B cell (primary cell): ENCODE measurements around the gene RAD51B. TPM values are rescaled to one million over a fixed set of nuclear protein-coding genes. Genes with fewer than 3 reads are reported as not detected.

Experiments
- ATAC-seq: fragments of 200-7000 bp; cut with Tn5 transposase; one replicate; pipeline ENCODE4 v1.10.0; 2021; ENCODE audit warnings: low read depth, mild to moderate bottlenecking, moderate number of reproducible peaks, moderate library complexity
- CTCF ChIA-PET: fragments of 350-600 bp; sonication (Branson Sonifier 250); formaldehyde crosslinking; loops from one replicate; lab custom pipeline; 2021; ENCODE audit warnings: antibody characterized with exemption, inconsistent platforms; lab: Charles Lee
- POLR2A ChIA-PET: fragments of 350-600 bp; sonication (Branson Sonifier 250); formaldehyde crosslinking; loops from one replicate; lab custom pipeline; 2021; ENCODE audit warnings: antibody characterized with exemption; lab: Charles Lee
- DNase-seq: peaks from one replicate; pipeline ENCODE4 v3.0.0; 2013
- H2AFZ ChIP-seq: 2 replicates; pipeline ENCODE4 v1.6.1; 2012; ENCODE audit warnings: mild to moderate bottlenecking, low read depth, low read length; ENCODE audit not compliant: insufficient read depth, poor library complexity, severe bottlenecking
- H3K27ac ChIP-seq, 2 donors: 1 replicate in 1 of 2; 2 replicates in 1 of 2; pipeline ENCODE4 v1.5.1; 2012 to 2013; ENCODE audit warnings: low read length in 2 of 2, mild to moderate bottlenecking in 2 of 2, moderate library complexity in 1 of 2
- H3K27me3 ChIP-seq, 4 experiments: fragments of 200-600 bp in 1 of 4; sonication (generic) in 1 of 4; replicated peaks in 1 of 4; 1 replicate in 2 of 4; 2 replicates in 2 of 4; pipeline versions ENCODE4 v1.6.1 to v1.7.0; 2013 to 2016; ENCODE audit warnings: low read length in 3 of 4, mild to moderate bottlenecking in 2 of 4, mixed read lengths in 1 of 4, moderate library complexity in 1 of 4; ENCODE audit not compliant: insufficient read depth in 4 of 4, control insufficient read depth in 3 of 4; ENCODE audit errors: control extremely low read depth in 1 of 4
- H3K36me3 ChIP-seq, 2 experiments: replicated peaks in 1 of 2; 1 replicate in 1 of 2; 2 replicates in 1 of 2; pipeline versions ENCODE4 v1.6.1 to v1.7.1; 2013; ENCODE audit warnings: low read length in 1 of 2; ENCODE audit not compliant: insufficient read depth in 2 of 2, control insufficient read depth in 1 of 2; ENCODE audit errors: control extremely low read depth in 1 of 2, extremely low read depth in 1 of 2
- H3K4me1 ChIP-seq, 2 donors: fragments of 200-600 bp in 1 of 2; sonication (generic) in 1 of 2; 1 replicate in 1 of 2; 2 replicates in 1 of 2; pipeline versions ENCODE4 v1.5.1 to v1.6.1; 2013 to 2017; ENCODE audit warnings: low read length in 2 of 2; ENCODE audit not compliant: control insufficient read depth in 2 of 2, insufficient read depth in 2 of 2
- H3K4me2 ChIP-seq: replicated peaks from 2 replicates; pipeline ENCODE3; 2012; ENCODE audit warnings: mild to moderate bottlenecking, low read depth, low read length; ENCODE audit not compliant: poor library complexity, severe bottlenecking
- H3K4me3 ChIP-seq, 5 experiments: fragments of 200-600 bp in 1 of 5; sonication (generic) in 1 of 5; 1 replicate in 3 of 5; 2 replicates in 2 of 5; pipeline versions ENCODE4 v1.5.1 to v1.7.0; 2011 to 2016; ENCODE audit warnings: low read length in 4 of 5, mild to moderate bottlenecking in 4 of 5, low read depth in 2 of 5, control low read depth in 1 of 5, moderate library complexity in 1 of 5; ENCODE audit not compliant: insufficient read depth in 1 of 5; ENCODE audit errors: control extremely low read depth in 1 of 5, extremely low read depth in 1 of 5
- H3K79me2 ChIP-seq: fragments of 200-600 bp; sonication (generic); one replicate; pipeline ENCODE4 v1.6.0; 2016; ENCODE audit warnings: low read length; ENCODE audit not compliant: control insufficient read depth, insufficient read depth
- H3K9ac ChIP-seq: fragments of 200-600 bp; sonication (generic); 2 replicates; pipeline ENCODE4 v1.6.1; 2017; ENCODE audit warnings: mild to moderate bottlenecking, low read length, moderate library complexity
- H3K9me3 ChIP-seq, 3 donors: one replicate each; pipeline versions ENCODE4 v1.6.1 to v1.7.1; 2013; ENCODE audit warnings: low read length in 2 of 3; ENCODE audit not compliant: control insufficient read depth in 2 of 3, insufficient read depth in 1 of 3; ENCODE audit errors: control extremely low read depth in 1 of 3
- H4K20me1 ChIP-seq: 2 replicates; pipeline ENCODE4 v1.6.0; 2012; ENCODE audit warnings: mild to moderate bottlenecking, low read length; ENCODE audit not compliant: insufficient read depth, control insufficient read depth, poor library complexity, severe bottlenecking
- H3K27ac Mint-ChIP-seq: one replicate; pipeline ENCODE4 v1.8.0; 2021; ENCODE audit warnings: mixed read lengths
- H3K27me3 Mint-ChIP-seq: one replicate; pipeline ENCODE4 v1.8.0; 2021; ENCODE audit warnings: mixed read lengths
- H3K4me1 Mint-ChIP-seq: one replicate; pipeline ENCODE4 v1.8.0; 2021; ENCODE audit warnings: mixed read lengths
- H3K4me3 Mint-ChIP-seq: one replicate; pipeline ENCODE4 v1.8.0; 2021; ENCODE audit warnings: mixed read lengths
- H3K9me3 Mint-ChIP-seq: one replicate; pipeline ENCODE4 v1.8.0; 2022; ENCODE audit warnings: mixed read lengths; ENCODE audit not compliant: insufficient read depth
- CTCF ChIP-seq: fragments of 200-600 bp; IDR thresholded peaks from one replicate; pipeline ENCODE4 v1.8.0; 2022; ENCODE audit warnings: antibody characterized with exemption, mild to moderate bottlenecking
- EZH2 ChIP-seq: IDR thresholded peaks from 2 replicates; pipeline ENCODE4 v1.6.1; 2012; ENCODE audit warnings: borderline replicate concordance, low read depth, mild to moderate bottlenecking, moderate library complexity, low read length; ENCODE audit not compliant: insufficient read depth, poor library complexity, severe bottlenecking
- WGBS: methylation state at CpG from one replicate; pipeline ENCODE4 v1.1.5; 2013; ENCODE audit warnings: missing lambda C conversion rate; ENCODE audit not compliant: insufficient coverage; 5-methylcytosine and 5-hydroxymethylcytosine counted together
- intact Hi-C: fragments of 100-400 bp; cut with micrococcal nuclease; formaldehyde crosslinking; loops from one replicate; pipeline ENCODE4 v1.10.0; 2022
- polyA plus RNA-seq: library from polyadenylated mRNA; depleted of rRNA; stranded (reverse); fragments of >200 nt; gene quantifications from 2 replicates; pipeline ENCODE4 v1.2.3, GENCODE V29; 2012
- total RNA-seq, 2 donors: library from RNA; stranded (reverse); fragments of 120-200 nt in 1 of 2; gene quantifications; 1 replicate in 1 of 2; 2 replicates in 1 of 2; pipeline versions ENCODE4 v1.2.3 to v1.2.4, GENCODE V29; 2013 to 2022

RAD51B gene
- total and polyA plus RNA-seq, 2 donors (not counting 1 experiment from before 2014, with no cell fraction given): 6.5 to 60.6 TPM

- Mint-ChIP-seq H3K4me1 (peaks cover 1% of the 10 kb centered on the region), H3K4me3 (no peak overlapping the region), H3K9me3 (no peaks in the 10 kb centered on the region), H3K27me3 (no peaks in the 10 kb centered on the region), H3K27ac (no peak overlapping the region)
- Histone ChIP-seq H4K20me1 (no peaks in the 10 kb centered on the region), H3K79me2 (no peaks in the 10 kb centered on the region), H3K4me3 (no peak overlapping the region), H2AFZ (no peak overlapping the region), H3K9ac (no peak overlapping the region), H3K9me3 (no peaks in the 10 kb centered on the region), H3K36me3 (no peaks in the 10 kb centered on the region), H3K27ac (no peak overlapping the region), H3K4me1 (no peaks in the 10 kb centered on the region), H3K27me3 (no peaks in the 10 kb centered on the region), H3K4me2 (no peak overlapping the region)
- DNase-seq: no peak
- ChIA-PET POLR2A (interaction anchor here (0.6 kb wide), 1 partner anchor 99 kb away, joined by 6 read pairs; no protein-coding TSS in a partner anchor), CTCF (no interaction called here)
- TF ChIP-seq CTCF (no peak), EZH2 (no peak)
- WGBS: 90% methylated on average over 2 of the region's 3 CpGs
- intact Hi-C loops: no loop called here
- no peak for ATAC-seq
These were observed 754.9 kb downstream of the RAD51B start for GRCh38 chr14:68574461-68574860.

GRCh38 chr14:68574906-68575305 lies 755.3 kb downstream of the RAD51B start:
- ChIA-PET CTCF (no interaction called here), POLR2A (interaction anchor here (0.6 kb wide), 1 partner anchor 99 kb away, joined by 6 read pairs; no protein-coding TSS in a partner anchor)
- H3K9ac ChIP-seq: no peak overlapping the region
- H3K27ac Mint-ChIP-seq: no peak overlapping the region
- H3K27me3 ChIP-seq: no peaks in the 10 kb centered on the region
- no peaks in the 10 kb centered on the region for H3K4me1 ChIP-seq
- H3K4me2 ChIP-seq: no peak overlapping the region
- no peaks in the 10 kb centered on the region for H3K9me3 Mint-ChIP-seq
- no peaks in the 10 kb centered on the region for H3K9me3 ChIP-seq
- no peak for TF ChIP-seq CTCF
- TF ChIP-seq EZH2: no peak
- H3K27me3 Mint-ChIP-seq: no peaks in the 10 kb centered on the region
- no peaks in the 10 kb centered on the region for H3K36me3 ChIP-seq
- H3K4me3 ChIP-seq: no peak overlapping the region
- no peak overlapping the region for H3K27ac ChIP-seq
- no peak overlapping the region for H2AFZ ChIP-seq
- ATAC-seq (no peak), DNase-seq (no peak)
- peaks cover 1% of the 10 kb centered on the region for H3K4me1 Mint-ChIP-seq
- H3K79me2 ChIP-seq: no peaks in the 10 kb centered on the region
- H3K4me3 Mint-ChIP-seq: no peak overlapping the region
- 80% methylated on average over 1 of the region's 3 CpGs for WGBS
- H4K20me1 ChIP-seq: no peaks in the 10 kb centered on the region
- intact Hi-C loops: no loop called here
